HG03196 (cell line): Measurements from ENCODE around the gene NFATC2IP.
"Not testable (repeated sequence)": the region's sequence is repeated elsewhere in the genome, so short reads cannot be mapped to it uniquely, and the experiment has no call there.

Experiments
- ATAC-seq: cut with Tn5 transposase; IDR thresholded peaks from one replicate; pipeline ENCODE4 v1.9.1; 2021; ENCODE audit not compliant: unreplicated experiment

NFATC2IP gene

GRCh38 chr16:28925386-28926228 is 25.1 kb upstream of the NFATC2IP start:
- ATAC-seq, result peak; percentile 34

GRCh38 chr16:28926284-28926683 is 24.5 kb upstream of the NFATC2IP start:
- not testable (repeated sequence) for ATAC-seq

DNA sequence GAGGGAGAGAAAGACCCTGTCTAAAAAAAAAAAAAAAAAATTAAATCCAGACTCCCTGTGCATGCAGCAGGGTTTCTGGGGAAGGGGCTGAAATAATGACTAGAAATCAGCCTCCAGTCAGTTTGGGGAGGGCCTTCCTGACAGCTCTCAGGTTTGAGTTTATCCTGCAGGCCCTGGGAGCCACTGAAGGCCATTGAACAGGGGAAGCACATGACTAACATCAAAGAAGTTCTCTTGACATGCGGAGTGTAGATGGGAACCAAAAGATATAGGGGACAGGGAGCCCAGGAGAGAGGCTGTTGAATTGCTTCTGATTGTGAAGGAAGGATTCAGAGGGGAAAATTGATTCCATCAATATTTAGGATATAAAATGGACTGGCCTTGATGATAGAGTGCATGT is 22.9 kb upstream of the NFATC2IP start:
- ATAC-seq, result no peak

- ATAC-seq, result no peak
Observed at GRCh38 chr16:28930203-28930602, 20.5 kb upstream of the NFATC2IP start.

GRCh38 chr16:28930652-28931051 is 20.1 kb upstream of the NFATC2IP start:
- peak; percentile 64 for ATAC-seq

DNA sequence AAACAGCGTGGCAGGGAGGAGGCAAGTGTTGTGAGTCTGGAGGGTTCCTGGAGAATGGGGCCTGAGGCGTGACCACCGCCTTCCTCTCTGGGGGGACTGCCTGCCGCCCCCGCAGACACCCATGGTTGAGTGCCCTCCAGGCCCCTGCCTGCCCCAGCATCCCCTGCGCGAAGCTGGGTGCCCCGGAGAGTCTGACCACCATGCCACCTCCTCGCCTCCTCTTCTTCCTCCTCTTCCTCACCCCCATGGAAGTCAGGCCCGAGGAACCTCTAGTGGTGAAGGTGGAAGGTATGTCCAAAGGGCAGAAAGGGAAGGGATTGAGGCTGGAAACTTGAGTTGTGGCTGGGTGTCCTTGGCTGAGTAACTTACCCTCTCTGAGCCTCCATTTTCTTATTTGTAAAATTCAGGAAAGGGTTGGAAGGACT is 18.9 kb upstream of the NFATC2IP start, which contains the start of gene CD19:
Gene CD19 (plus strand): TSS at position 171 of the 425 bp plus-strand sequence. CDS start 30 bp downstream, at position 201.
- no peak for ATAC-seq

DNA sequence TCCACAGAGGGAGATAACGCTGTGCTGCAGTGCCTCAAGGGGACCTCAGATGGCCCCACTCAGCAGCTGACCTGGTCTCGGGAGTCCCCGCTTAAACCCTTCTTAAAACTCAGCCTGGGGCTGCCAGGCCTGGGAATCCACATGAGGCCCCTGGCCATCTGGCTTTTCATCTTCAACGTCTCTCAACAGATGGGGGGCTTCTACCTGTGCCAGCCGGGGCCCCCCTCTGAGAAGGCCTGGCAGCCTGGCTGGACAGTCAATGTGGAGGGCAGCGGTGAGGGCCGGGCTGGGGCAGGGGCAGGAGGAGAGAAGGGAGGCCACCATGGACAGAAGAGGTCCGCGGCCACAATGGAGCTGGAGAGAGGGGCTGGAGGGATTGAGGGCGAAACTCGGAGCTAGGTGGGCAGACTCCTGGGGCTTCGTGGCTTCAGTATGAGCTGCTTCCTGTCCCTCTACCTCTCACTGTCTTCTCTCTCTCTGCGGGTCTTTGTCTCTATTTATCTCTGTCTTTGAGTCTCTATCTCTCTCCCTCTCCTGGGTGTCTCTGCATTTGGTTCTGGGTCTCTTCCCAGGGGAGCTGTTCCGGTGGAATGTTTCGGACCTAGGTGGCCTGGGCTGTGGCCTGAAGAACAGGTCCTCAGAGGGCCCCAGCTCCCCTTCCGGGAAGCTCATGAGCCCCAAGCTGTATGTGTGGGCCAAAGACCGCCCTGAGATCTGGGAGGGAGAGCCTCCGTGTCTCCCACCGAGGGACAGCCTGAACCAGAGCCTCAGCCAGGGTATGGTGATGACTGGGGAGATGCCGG is 18.2 kb upstream of the NFATC2IP start:
- no peak for ATAC-seq

GRCh38 chr16:28933171-28933570 is 17.6 kb upstream of the NFATC2IP start:
- ATAC-seq, result no peak

DNA sequence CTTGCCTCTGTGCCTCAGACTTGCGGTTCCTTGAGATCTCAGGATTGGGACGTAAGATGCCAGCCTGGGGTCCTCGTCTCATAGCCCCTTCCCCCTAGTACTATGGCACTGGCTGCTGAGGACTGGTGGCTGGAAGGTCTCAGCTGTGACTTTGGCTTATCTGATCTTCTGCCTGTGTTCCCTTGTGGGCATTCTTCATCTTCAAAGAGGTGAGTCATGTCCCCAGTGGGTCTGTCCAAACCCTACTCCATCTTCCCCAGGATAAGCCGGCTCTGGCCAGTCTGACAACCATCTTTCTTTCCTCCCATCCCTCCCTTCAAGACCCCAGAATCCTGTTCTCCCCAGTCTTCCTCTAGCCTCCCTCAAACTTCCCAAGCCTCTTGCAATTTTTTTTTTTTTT is 15.4 kb upstream of the NFATC2IP start:
- ATAC-seq, result no peak

GRCh38 chr16:28935924-28936783 is 14.6 kb upstream of the NFATC2IP start:
- ATAC-seq, result no peak

DNA sequence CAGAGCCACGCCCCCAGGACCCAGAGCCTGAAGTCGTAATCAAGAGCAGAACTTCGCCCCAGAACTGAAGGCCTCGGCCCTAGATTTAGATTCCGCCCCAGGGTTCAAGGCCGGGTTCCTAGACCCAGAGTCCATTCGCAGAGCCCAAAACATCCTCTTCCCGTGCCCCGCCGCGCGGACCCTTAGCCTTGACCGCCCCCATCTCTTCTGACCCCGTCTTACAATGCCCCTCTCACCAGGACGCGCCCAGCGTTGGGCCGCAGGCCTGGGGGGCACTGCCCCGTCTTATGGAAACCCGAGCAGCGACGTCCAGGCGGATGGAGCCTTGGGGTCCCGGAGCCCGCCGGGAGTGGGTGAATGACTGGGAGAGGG is 14.0 kb upstream of the NFATC2IP start:
- no peak for ATAC-seq

DNA sequence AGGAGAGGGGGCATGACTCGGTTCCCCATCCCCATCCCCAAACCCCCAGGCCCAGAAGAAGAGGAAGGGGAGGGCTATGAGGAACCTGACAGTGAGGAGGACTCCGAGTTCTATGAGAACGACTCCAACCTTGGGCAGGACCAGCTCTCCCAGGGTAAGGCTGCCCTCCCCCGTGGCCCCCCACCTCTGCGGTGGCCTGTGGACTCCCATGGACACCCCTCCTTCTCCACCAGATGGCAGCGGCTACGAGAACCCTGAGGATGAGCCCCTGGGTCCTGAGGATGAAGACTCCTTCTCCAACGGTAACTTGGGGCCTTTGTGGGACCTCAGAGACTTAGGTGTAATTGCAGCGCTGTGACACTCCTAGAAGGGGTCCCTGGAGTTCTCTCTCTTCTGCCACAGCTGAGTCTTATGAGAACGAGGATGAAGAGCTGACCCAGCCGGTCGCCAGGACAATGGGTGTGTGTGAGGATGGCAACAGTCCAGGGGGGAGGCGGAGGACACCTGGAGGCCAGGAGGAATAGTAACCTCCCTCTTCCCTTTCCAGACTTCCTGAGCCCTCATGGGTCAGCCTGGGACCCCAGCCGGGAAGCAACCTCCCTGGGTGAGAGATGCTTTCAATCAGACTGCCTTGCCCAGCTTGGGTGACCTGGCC is 13.4 kb upstream of the NFATC2IP start:
- no peak for ATAC-seq

GRCh38 chr16:28938721-28939120 is 12.0 kb upstream of the NFATC2IP start:
- ATAC-seq, result no peak

DNA sequence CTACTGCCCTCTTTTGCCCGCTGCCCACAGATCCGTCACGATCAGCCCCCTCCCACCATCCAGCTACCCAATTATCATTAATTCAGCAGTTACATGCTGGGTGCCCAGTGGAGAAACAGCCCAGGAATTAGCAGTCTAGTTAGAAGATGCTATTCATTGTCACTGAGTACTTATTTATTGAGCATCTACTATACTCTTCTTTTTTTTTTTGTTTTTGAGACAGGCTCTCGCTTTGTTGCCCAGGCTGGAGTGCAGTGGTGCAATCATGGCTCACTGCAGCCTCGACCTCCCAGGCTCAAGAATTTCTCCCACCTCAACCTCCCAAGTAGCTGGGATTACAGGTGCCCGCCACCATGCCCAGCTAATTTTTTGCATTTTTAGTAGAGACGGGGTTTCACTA is 10.9 kb upstream of the NFATC2IP start:
- ATAC-seq, result not testable (repeated sequence)

DNA sequence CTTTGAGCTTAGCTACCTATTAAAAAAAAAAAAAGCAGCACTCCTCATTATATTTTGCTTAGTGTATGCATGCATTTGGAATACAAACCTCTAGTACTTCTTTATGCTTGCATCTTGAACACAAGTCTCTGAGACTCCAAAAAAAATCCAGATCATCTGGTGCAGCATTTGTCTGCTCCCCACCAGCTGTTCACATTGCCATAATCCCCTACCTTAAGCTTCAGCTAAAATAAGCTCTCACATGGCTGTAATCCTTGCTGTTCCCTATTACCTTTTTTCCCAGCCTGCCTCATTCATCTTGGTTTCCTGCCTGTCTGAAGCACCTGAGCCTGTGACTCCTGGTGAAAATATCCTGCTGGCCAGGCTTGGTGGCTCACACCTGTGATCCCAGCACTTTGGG is 7.5 kb upstream of the NFATC2IP start:
- ATAC-seq, result no peak

DNA sequence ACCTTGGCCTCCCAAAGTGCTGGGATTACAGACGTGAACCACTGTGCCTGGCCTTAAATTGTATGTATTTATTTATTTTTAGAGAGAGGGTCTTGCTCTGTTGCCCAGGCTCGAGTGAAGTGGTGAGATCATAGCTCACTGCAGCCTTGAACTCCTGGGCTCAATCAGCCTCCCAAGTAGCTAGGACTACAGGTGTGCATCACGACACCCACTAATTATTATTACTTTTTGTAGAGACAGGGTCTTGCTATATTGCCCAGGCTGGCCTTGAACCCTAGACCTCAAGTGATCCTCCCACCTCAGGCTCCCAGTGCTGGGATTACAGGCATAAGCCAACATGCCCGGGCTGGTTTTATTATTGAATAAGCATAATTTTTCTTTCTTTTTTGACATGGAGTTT is 4.1 kb upstream of the NFATC2IP start:
- no peak for ATAC-seq

GRCh38 chr16:28951410-28951943 is 740 bp downstream of the NFATC2IP start:
- peak; percentile 21 for ATAC-seq

GRCh38 chr16:28958216-28958615 is 7.5 kb downstream of the NFATC2IP start:
- ATAC-seq, result no peak

DNA sequence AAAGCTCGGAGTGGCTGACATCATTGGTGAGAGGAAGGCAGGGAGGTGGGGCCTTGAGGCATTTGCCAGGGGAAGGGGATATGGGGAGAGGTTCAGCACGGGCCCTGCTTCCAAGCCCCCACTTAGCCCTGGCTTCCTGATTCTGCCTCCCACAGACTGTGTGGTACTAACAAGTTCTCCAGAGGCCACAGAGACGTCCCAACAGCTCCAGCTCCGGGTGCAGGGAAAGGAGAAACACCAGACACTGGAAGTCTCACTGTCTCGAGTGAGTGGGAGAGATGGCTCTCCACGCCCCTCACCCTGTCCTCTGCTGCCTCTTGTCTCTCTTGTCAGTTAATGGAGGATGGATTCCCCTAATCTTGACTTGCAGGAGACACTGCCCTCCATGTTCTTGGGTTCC is 8.1 kb downstream of the NFATC2IP start:
- no peak for ATAC-seq

DNA sequence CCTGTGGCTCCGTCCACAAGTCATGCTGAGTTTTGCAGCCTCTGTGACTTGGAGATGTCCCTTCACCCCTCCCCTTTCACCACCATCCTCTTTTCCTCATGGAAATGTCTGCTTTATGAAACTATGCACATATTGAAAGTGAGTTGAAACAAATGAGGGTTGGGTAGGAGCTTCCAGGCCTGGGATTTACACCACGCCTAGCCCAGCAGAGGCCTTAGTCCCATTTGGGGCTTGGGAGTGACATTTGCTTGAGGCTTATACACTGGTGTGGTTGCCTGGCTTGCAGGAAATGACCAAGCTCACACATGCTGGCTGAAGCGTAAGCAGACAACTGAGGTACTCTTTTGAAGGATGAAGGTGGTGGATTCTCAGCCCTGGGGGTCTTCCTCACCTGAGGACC is 13.3 kb downstream of the NFATC2IP start:
- ATAC-seq, result no peak
